ENCODE data around the gene GNG12.

Gene GNG12

GRCh38 chr1:67840449-67840848 is 7.2 kb upstream of the GNG12 start:
- peak; percentile 79 for DNase-seq (ENCODE audit: low read depth)

GRCh38 chr1:67839826-67840225 is 6.6 kb upstream of the GNG12 start:
- DNase-seq (ENCODE audit: low read depth) = no peak

- no peak for DNase-seq (ENCODE audit: low read depth)
These were observed 5.1 kb upstream of the GNG12 start for GRCh38 chr1:67838180-67838910.

GRCh38 chr1:67836769-67837168 is 3.5 kb upstream of the GNG12 start:
- DNase-seq (ENCODE audit: low read depth) = no peak

DNA sequence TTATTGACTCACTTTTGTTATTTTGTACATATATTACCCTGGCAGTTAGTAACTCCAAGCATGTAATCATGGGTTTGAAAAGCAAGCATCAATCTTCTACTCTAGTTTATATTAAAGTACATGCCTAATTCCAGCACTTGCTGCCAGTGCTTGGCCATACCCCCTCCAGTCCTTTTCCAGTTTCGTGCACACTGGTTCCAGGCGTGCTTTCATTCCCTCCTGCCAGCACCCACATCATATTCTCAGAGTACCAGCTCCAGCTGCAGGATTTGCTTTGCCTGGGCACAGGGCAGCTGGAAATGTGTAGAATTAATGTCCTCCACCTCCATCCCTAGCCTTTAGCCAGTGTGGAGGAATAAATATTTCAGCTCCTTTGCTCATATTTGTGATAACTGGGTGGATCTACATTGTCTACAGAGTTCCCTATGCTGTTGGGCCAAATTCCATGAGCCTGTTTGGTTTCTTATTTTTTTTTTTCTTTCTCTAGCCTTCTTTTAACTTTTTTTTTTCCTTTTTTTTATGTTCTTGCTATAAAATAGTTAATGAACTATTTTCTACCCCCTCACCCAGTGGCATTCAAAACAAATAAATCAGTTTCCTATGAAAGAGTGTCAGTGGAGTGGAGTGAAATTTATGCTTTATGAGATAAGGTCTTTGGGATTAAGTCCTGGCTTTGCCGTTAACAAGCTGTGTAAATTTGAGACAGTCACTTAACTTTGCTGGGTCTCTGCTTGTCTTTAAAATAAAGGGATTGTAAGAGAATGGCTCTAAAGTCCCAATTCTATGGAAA is 2.6 kb upstream of the GNG12 start:
- DNase-seq (ENCODE audit: low read depth) = no peak

DNA sequence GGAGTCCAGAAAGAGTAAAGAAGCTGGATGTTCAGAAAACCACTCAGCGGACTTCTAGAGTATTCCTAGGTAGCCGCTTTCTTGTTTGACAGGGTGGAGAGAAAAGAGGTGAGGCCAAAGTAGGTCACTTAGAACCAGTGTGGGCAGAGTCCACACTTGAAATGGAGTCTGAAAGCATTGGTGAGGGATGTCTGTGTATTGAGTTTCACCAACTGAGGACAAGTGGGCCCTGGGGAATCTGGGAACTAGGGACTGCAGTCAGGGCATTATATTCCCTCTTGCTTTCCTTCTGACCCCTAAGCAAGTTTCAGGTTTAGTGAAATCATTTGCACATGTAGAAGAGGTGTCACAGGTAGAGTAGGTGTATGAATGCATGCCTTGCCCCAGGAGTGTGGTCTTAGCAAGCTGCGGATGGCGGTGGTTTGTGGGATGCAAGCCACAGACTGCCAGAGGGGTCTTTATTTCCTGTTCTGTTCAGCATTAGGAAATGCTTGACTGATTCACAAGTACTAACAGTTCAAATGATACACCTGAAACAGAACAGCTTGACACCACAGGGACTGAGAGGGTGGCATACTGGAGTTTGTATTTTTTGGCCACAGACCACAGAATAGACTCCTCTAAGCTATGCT is 1.1 kb upstream of the GNG12 start:
- no peak for DNase-seq (ENCODE audit: low read depth)

- no peak for DNase-seq (ENCODE audit: low read depth)
These were observed 304 bp upstream of the GNG12 start for GRCh38 chr1:67833602-67833940.

DNA sequence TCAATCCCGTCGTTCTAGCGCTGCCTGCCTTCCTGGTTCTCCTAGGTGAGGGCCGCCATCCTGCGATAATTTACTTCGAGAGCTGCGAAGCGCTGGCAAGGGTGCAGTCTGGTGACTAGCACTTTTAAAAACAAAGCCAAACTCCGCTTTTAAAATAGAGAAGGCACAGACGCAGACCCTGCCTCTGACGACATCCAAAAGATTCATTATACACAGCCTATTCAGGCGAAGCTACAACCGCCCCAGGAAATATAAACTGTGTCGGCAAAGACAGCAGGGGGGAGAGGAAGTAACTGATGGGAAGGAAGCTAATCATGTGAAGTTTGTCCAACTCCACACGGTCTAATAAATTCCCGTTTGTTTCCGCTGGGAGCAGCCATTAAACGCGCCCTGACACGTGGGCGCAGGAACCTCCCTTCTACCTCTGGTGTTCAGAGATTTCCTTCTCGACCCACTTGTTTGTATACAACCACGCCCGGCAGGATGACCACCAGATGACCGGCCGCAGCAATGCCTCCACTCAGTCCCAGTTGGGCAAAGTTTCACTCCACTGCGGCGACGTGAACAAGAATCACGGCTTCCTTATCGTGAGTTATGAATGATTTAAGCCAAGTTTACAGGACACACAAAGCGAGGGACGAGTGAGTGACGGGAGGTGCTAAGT is 1.3 kb downstream of the GNG12 start:
- DNase-seq (ENCODE audit: low read depth) = peak; percentile 64

DNA sequence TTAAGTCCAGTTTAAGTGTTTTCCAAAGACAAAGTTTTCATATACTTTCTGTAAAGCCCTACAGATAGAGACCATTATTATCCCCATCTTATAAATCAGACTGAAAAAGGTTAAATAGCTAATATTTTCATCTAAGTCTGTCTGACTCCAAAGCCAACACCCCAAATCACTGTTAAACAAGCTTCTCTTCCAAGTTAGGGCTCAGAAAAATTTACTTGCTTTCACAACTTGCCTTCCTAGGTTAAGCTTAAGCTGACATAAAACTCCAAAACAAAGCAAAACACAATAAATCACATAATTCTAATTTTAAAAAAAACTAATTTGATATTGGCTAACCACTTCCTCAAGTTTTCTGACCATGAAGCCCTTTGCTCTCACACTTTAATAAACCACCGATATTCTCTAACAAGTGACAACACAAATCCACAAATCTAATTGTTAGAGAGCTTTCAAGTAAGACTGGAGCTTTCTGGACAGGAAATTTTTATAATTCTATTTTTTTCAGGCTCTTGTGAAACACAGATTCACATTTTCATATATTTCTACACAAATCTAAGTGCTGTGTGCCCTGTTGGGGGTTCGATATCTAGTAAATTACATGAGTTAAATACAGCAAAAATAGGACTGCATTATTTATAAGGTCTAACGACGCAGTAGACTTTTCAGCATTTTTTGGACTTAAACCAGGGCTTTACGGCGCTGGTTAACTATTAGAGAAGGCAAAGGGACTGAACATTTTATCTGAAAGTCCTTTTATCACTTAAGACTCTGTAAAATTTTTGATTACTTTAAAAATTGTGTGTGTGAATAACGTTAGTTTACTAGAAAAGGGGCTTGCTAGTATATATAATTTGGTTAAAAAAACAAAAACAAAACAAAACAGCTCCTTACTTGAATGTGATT is 2.1 kb downstream of the GNG12 start:
- DNase-seq (ENCODE audit: low read depth) = no peak

- DNase-seq (ENCODE audit: low read depth) = peak; percentile 36
These were observed 3.0 kb downstream of the GNG12 start for GRCh38 chr1:67830226-67830625.

GRCh38 chr1:67827688-67828087 is 5.6 kb downstream of the GNG12 start:
- DNase-seq (ENCODE audit: low read depth) = no peak

GRCh38 chr1:67825591-67825990 is 7.7 kb downstream of the GNG12 start:
- no peak for DNase-seq (ENCODE audit: low read depth)

DNA sequence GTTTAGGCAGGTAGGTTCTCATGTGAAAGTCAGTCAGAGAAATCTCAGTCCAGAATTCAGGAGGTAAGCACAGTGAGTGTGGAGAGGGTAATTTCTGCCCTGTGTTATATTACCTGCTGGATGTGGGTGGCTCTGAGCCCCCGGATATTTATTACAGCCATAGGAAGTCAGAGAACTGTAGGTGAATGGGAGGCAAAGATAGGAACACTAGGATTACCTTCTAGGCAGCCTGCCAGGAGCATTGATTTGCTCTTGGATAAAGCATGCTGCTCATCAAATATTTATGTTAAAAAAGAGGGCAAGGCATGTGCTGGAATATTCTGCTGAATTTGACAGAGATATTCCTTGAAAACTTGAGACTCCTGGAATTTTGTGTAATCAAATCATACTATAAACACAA is 8.5 kb downstream of the GNG12 start:
- no peak for DNase-seq (ENCODE audit: low read depth)

- no peak for DNase-seq (ENCODE audit: low read depth)
These were observed 9.7 kb downstream of the GNG12 start for GRCh38 chr1:67823615-67824014.

- no peak for DNase-seq (ENCODE audit: low read depth)
These were observed 12.0 kb downstream of the GNG12 start for GRCh38 chr1:67821263-67821662.

DNA sequence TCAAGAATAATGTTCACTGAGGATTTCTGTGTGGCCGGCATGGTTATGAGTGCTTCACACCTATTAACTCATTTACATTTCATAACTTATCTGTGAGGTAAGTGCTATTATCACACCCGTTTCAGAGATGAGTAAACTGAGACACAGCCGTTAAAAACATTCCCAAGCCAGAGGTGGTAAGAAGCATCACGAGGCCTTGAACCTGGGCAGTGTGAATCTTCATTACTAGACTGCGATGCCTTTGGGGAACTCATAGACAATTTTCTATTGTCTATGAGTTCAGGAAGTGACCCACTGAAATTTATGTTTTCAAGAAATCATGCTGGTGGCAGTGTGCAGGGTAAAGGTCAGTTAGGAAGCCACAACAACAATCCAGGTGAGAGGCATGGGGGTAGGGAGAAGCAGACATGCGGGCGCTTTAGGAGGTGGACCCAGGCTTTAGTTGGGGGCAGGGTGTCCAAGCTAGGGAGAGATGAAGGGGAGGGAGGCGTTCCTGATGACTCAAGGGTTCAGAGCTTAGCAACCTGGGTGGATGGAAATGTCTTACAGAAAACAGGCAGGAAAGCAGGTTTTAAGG is 14.5 kb downstream of the GNG12 start:
- no peak for DNase-seq (ENCODE audit: low read depth)

- DNase-seq (ENCODE audit: low read depth) = no peak
These were observed 15.1 kb downstream of the GNG12 start for GRCh38 chr1:67818162-67818561.

- DNase-seq (ENCODE audit: low read depth) = no peak
These were observed 15.9 kb downstream of the GNG12 start for GRCh38 chr1:67817319-67817718.

DNA sequence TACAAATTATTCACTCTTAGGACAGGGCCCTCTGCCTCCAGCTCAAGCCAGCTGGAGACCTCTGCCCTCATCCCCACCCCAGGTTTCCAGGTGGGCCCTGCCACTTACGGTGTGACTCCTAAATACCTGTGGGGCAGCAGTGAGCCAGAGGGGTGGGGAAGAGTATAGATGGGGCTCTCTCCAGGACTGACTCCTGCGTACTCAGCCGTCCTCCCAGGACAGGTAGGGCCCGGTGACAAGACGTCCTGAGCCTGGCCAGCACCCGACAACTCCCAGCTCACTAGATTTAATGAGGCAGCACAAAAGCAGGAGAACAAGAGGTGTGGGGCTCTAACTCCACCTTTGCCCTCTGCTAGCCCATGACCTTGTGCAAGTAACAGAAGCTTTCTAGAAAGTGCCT is 16.8 kb downstream of the GNG12 start:
- DNase-seq (ENCODE audit: low read depth) = no peak

DNA sequence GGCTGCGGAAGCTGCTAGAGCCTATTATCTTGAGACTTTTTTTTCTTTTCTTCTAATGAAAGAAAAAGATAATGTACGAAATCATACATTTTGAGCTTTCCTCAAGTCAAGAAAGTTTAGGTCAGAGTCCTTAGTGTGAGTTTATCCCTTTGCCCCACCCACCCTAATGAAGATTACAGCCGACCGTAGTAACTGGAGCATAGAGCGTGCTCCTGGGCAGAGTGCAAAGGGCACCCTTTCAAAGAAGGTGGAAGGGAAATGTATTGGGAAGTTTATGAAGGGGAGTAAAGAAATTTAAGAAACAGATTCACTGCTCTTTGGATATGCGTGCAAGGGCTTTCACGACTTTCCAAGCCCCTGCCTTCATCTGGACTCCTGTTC is 17.2 kb downstream of the GNG12 start:
- no peak for DNase-seq (ENCODE audit: low read depth)
